Stomach (tissue), 9 donors: ENCODE data around the gene ZNF775. TPM values are rescaled to one million over a fixed set of nuclear protein-coding genes. Genes with fewer than 3 reads are reported as not detected.

Experiments
- DNase-seq, 2 donors: peaks; one replicate each; pipeline versions ENCODE4 v3.0.0 to v3.0.0-alpha.2; 2013 to 2019
- H3K27ac ChIP-seq, 5 donors: fragments of 200-600 bp in 4 of 5; sonication (generic) in 4 of 5; one replicate each; pipeline ENCODE4 v1.5.1; 2013 to 2019; ENCODE audit warnings: mild to moderate bottlenecking in 1 of 5, moderate library complexity in 1 of 5
- H3K27me3 ChIP-seq, 3 donors: fragments of 200-600 bp; sonication (generic); one replicate each; pipeline ENCODE4 v1.5.1; 2017 to 2019; ENCODE audit warnings: mixed run types in 1 of 3
- H3K36me3 ChIP-seq, 4 donors: fragments of 200-600 bp; sonication (generic); 1 replicate in 3 of 4; 2 replicates in 1 of 4; pipeline ENCODE4 v1.5.1; 2016 to 2019
- H3K4me1 ChIP-seq, 4 donors: fragments of 200-600 bp; sonication (generic); one replicate each; pipeline ENCODE4 v1.5.1; 2016 to 2019
- H3K4me3 ChIP-seq, 4 donors: fragments of 200-600 bp; sonication (generic) in 3 of 4; one replicate each; pipeline ENCODE4 v1.5.1; 2016 to 2019; ENCODE audit warnings: mild to moderate bottlenecking in 1 of 4
- H3K9me3 ChIP-seq, 4 donors: fragments of 200-600 bp; sonication (generic); one replicate each; pipeline ENCODE4 v1.5.1; 2016 to 2019
- EP300 ChIP-seq: sonication (generic); formaldehyde crosslinking; IDR thresholded peaks from one replicate; pipeline ENCODE4 v1.6.1; 2017; ENCODE audit warnings: antibody characterized with exemption
- POLR2A ChIP-seq, 4 donors: fragments of 450-650 bp; IDR thresholded peaks; one replicate each; pipeline ENCODE4 v1.6.1; 2016; ENCODE audit warnings: antibody characterized with exemption in 4 of 4, control low read depth in 2 of 4, mild to moderate bottlenecking in 1 of 4, moderate library complexity in 1 of 4
- POLR2AphosphoS5 ChIP-seq, 3 donors: sonication (generic); formaldehyde crosslinking; IDR thresholded peaks; one replicate each; pipeline ENCODE4 v1.6.1; 2016; ENCODE audit warnings: antibody characterized with exemption in 3 of 3
- WGBS, 5 donors: extraction: QIAGEN DNeasy Blood & Tissue Kit in 3 of 5; methylation state at CpG; one replicate each; pipeline versions ENCODE4 v1.1.5 to v1.1.7; 2013 to 2018; 5-methylcytosine and 5-hydroxymethylcytosine counted together
- intact Hi-C: fragments of 100-400 bp; cut with DNase I; formaldehyde crosslinking; loops from one replicate; pipeline ENCODE4 v1.15.1; 2023; ENCODE audit warnings: low total_unique reads
- polyA plus RNA-seq, 3 donors: library from polyadenylated mRNA; stranded (reverse); fragments of 200-250 nt; gene quantifications; one replicate each; pipeline ENCODE4 v1.2.3, GENCODE V29; 2013
- total RNA-seq, 5 donors: library from RNA; depleted of rRNA; stranded (reverse); fragments of >200 nt; gene quantifications; one replicate each; pipeline versions ENCODE4 v1.1.0 to v1.2.3, GENCODE V29; 2014 to 2016
- TF ChIP-seq, protein P1 (sequence below), 7 experiments: fragments of 450-650 bp in 4 of 7; fragments of 200-600 bp in 3 of 7; sonication (generic) in 3 of 7; IDR thresholded peaks; one replicate each; pipeline ENCODE4 v1.5.1; 2016 to 2019; ENCODE audit warnings: antibody characterized with exemption in 7 of 7, control low read depth in 2 of 7, mild to moderate bottlenecking in 1 of 7
- donor health status: healthy with polysubstance abuse.
- donor health status: Bipolar disorder and iron deficiency.
- donor health status: healthy.

The ZNF775 gene
- total and polyA plus RNA-seq, 8 donors: 1.8 to 17.0 (median 2.5) TPM; not detected in 2

DNA sequence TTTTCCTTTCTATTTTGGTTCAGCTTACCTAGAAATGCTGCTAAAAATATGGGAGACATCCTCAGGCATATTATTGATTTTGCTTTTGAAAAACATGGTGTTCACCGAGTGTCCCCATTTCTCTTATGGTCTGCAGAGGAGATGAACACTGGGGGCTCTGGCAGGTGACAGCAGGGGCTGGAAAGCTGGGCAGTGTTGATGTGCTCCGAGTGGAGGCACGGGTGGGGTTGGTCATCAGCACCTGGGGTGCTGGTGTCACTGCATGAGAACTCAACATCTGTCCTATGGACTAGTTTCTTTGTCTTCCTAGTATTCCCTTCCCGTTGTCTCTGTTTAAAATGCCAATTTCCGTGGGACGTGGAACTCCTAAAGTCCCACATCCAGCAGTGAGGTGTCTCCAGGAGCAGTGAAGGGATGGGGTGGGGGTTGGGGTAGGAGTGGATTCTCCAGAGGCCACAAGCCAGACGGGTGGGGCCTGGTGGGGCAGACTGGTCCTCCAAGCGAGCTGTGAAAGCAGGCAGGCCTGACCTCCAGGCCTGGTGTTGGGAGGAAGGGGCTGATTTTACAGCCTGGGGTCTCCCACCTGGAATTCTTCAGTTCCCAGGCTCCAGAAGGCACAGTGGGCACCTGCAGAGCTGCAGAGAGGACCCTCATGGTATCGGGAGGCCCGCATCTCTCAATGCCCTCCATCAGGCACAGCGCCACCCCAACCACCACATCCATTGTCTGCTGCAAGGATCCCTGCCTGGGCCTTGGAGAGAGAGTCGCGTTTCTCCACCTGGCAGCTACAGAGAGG, 24.4 kb downstream of the ZNF775 start:
- peak overlapping the region in 1 of 4 donors; percentile 78 for H3K4me3 ChIP-seq
- H3K36me3 ChIP-seq: peaks cover 0 to 18% (median 14%) of the 10 kb centered on the region in 4 donors
- H3K27ac ChIP-seq: peak overlapping the region; percentile 19 to 99 (median 93)
- 83 to 90% (median 85%) methylated on average over 10 to 13 of the region's 13 CpGs for WGBS, 5 donors
- H3K27me3 ChIP-seq: no peaks in the 10 kb centered on the region
- no peaks in the 10 kb centered on the region for H3K9me3 ChIP-seq
- DNase-seq: no peak
- intact Hi-C loops: no loop called here
- TF ChIP-seq, protein P1, sequence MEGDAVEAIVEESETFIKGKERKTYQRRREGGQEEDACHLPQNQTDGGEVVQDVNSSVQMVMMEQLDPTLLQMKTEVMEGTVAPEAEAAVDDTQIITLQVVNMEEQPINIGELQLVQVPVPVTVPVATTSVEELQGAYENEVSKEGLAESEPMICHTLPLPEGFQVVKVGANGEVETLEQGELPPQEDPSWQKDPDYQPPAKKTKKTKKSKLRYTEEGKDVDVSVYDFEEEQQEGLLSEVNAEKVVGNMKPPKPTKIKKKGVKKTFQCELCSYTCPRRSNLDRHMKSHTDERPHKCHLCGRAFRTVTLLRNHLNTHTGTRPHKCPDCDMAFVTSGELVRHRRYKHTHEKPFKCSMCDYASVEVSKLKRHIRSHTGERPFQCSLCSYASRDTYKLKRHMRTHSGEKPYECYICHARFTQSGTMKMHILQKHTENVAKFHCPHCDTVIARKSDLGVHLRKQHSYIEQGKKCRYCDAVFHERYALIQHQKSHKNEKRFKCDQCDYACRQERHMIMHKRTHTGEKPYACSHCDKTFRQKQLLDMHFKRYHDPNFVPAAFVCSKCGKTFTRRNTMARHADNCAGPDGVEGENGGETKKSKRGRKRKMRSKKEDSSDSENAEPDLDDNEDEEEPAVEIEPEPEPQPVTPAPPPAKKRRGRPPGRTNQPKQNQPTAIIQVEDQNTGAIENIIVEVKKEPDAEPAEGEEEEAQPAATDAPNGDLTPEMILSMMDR (IDR thresholded peaks at IDR 0.05): no peak
- TF ChIP-seq EP300 (no peak), POLR2AphosphoS5 (IDR thresholded peaks at IDR 0.05) (no peak), POLR2A (IDR thresholded peaks at IDR 0.05) (no peak)
- peaks cover 42 to 66% (median 52%) of the 10 kb centered on the region in 4 donors for H3K4me1 ChIP-seq

DNA sequence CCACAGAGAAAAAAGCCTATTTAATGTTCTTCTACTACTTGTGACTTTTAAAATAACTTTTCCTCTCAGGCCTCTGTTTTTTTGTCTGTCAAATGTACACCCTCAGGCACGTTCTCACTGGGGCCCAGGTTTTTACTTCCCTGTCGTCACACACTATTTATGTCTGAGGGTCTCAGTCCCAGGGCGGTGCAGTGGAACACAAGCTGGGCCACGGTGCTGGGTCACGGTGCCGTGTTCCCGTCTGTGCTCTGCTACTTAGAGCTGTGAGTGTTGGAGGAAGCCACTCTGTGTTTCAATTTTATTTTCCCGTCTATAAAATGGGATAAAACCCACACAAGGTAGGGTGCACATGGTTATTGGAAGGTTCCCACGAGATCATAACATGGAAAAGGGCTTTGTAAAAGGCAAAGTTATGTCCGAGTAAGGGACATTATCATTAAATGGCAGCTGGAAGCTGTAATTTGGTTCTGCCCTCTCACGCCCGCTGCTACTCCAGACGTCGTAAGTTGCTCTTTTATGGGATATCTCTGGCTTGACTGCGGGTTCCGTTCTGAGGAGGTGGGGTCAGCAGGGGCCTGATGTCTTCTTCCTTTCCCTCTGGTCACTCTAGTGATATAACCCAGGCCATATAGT, 25.2 kb downstream of the ZNF775 start:
- 34 to 44% (median 38%) methylated on average over 16 of the region's 16 CpGs for WGBS, 5 donors
- intact Hi-C loops: no loop called here

DNA sequence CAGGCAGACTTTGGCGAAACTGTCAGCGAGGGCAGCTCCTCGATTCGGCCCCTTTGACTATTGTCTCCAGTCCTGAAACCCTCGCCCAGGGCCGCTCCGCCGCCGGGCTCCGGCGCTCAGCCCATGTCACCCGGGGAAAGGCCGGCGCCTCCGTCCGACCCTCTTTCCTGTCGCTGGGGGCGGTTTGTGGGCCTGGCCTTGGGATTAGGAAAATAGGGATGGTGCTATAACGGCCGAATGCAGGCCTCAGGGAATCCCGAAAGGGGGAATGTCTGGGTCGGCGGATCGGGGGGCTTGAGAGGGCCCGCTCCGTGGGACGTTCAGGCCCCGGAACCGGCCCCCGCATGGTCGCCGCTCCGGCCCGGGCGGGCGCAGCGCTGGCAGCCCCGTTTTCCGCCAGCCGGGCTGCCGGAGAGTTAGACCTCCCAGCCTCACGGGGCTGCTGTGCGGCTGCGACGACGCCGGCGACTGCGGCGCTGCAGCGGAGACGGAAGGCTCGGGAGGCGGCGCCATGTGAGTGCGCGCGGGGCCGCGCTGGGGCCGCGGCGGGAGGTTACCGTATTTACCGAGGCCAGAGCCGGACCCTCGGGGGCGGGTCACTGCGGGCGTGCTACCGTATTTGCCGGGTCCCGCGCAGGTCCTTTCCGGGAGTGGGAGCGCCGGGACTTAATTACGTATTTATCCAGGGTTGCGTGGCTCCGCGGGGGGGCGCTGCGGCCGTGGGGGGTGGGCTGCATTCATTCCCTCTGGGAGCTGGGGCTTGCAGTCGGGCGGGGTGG, 25.9 kb downstream of the ZNF775 start:
- Histone ChIP-seq H3K36me3 (peaks cover 1 to 24% (median 15%) of the 10 kb centered on the region in 4 donors), H3K27me3 (no peaks in the 10 kb centered on the region), H3K27ac (peak overlapping the region; percentile 93 to 99 (median 95)), H3K4me3 (peak overlapping the region; percentile 69 to 78 (median 72)), H3K4me1 (peaks cover 42 to 66% (median 50%) of the 10 kb centered on the region in 4 donors), H3K9me3 (no peaks in the 10 kb centered on the region)
- intact Hi-C loops: no loop called here
- no peak for TF ChIP-seq EP300
- TF ChIP-seq, protein P1 (IDR thresholded peaks at IDR 0.05): peak in 1 of 7 experiments; percentile 16
- peak in 1 of 4 donors; percentile 49 for TF ChIP-seq POLR2A (IDR thresholded peaks at IDR 0.05)
- TF ChIP-seq POLR2AphosphoS5 (IDR thresholded peaks at IDR 0.05): peak; percentile 64 to 89 (median 89)
- peak; percentile 91 to 96 for DNase-seq
- WGBS, 5 donors: 0 to 1% (median 1%) methylated on average over 41 to 86 of the region's 86 CpGs

More for the DNA sequence above, 25.2 kb downstream of the ZNF775 start:
- Histone ChIP-seq H3K4me1 (peaks cover 42 to 66% (median 52%) of the 10 kb centered on the region in 4 donors), H3K27me3 (no peaks in the 10 kb centered on the region), H3K4me3 (peak overlapping the region; percentile 69 to 78 (median 72)), H3K36me3 (peaks cover 0 to 17% (median 13%) of the 10 kb centered on the region in 4 donors), H3K27ac (peak overlapping the region; percentile 93 to 99 (median 95)), H3K9me3 (no peaks in the 10 kb centered on the region)
- TF ChIP-seq, protein P1 (IDR thresholded peaks at IDR 0.05): no peak
- TF ChIP-seq POLR2A (IDR thresholded peaks at IDR 0.05) (no peak), EP300 (no peak), POLR2AphosphoS5 (IDR thresholded peaks at IDR 0.05) (no peak)
- no peak for DNase-seq
